Muscle of back (tissue), 11 donors: ENCODE data around the gene LRRC8D. TPM values are rescaled to one million over a fixed set of nuclear protein-coding genes. Genes with fewer than 3 reads are reported as not detected.

Source experiments
- DNase-seq, 3 donors: peaks; one replicate each; pipeline versions ENCODE4 v3.0.0 to v3.0.0-alpha.2; 2013
- polyA plus RNA-seq, 10 donors: library from polyadenylated mRNA; unstranded; fragments of 120-200 nt; gene quantifications; one replicate each; pipeline ENCODE4 v1.2.1, GENCODE V29; 2013; ENCODE audit not compliant: insufficient read length in 10 of 10

LRRC8D gene
- polyA plus RNA-seq, 10 donors, result 6.7 to 9.6 (median 8.1) TPM

GRCh38 chr1:89866568-89866967, 45.7 kb downstream of the LRRC8D start:
- DNase-seq, result no peak

DNA sequence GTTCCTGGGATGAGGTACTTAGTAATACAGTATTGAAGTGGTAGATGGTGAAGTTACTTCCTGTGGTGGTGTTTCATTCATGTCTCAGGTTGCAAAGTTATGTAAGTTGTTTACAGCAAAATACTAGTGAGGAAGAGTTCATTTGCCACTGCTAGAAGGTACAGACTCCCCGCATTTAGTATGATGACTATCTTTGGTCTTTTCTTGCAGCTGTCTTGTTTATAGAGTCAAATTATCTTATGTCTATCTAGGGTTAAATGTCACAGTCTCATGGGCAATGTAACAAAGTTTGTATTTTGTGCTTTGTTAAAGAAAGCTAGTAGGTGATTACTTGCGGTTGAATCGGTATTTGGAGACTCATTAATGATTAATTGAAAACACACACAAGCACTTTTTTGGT, 50.2 kb downstream of the LRRC8D start:
- DNase-seq, result no peak

- no peak for DNase-seq
These were observed 51.1 kb downstream of the LRRC8D start for GRCh38 chr1:89871768-89872473.

- no peak for DNase-seq
These were observed 51.7 kb downstream of the LRRC8D start for GRCh38 chr1:89872567-89872966.

GRCh38 chr1:89873288-89873687, 52.5 kb downstream of the LRRC8D start:
- DNase-seq, result no peak

DNA sequence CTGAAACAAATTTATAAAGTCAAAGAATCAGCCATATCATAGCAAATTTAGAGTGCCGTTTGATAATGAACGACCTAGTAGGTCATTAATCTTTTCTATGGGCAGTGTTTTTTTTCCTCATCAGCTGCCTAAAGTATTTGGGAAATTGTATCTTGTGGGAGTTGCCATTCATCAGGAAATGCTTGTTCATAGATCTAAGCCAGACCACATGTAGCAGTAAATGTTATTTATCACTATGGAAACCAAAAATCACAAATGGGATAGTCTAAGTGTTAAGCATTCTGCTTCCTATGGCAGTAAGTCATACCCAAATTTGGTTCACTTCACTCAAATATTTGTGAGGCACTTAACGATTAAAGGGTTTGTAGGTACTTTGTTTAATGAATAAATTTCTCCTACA, 52.9 kb downstream of the LRRC8D start:
- DNase-seq, result peak; percentile 18 to 59 (median 57)

- DNase-seq, result no peak
These were observed 55.6 kb downstream of the LRRC8D start for GRCh38 chr1:89876463-89876862.

- no peak for DNase-seq
These were observed 56.9 kb downstream of the LRRC8D start for GRCh38 chr1:89877756-89878155.

- no peak for DNase-seq
These were observed 57.4 kb downstream of the LRRC8D start for GRCh38 chr1:89878256-89878655.

- no peak for DNase-seq
These were observed 59.8 kb downstream of the LRRC8D start for GRCh38 chr1:89880679-89881078.

- DNase-seq, result no peak
These were observed 60.7 kb downstream of the LRRC8D start for GRCh38 chr1:89881415-89882058.

DNA sequence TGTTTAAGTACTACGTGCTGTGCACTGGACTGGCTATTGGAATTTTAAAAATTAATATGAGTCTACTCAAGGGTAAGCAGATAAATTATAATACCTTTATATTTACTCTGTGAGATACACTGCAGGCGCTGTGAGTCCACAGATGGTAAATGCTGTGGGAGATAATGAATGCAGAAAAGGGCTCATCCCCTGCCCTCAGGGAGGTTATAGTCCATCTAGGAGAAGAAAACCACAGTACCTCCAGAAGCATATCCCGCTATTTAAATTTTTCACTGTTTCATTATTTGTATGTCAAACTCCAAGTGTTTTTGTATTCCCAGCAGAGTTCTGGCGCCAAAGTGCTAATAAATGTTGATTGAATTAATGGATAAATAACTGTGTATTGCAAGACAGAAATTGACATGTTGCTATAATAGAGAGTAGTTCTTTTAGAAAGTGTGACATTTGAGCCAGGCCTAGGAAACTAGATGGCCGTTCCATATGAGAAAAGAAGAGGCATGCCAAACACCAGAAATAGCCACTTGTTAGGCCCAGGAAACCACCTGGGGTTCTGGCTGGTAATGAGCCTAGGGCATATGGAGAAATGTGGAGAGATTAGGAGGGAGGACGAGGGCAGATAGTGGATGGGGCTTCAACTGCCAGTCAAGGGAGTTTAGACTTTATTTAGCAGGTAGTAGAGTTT, 61.7 kb downstream of the LRRC8D start:
- no peak for DNase-seq

- DNase-seq, result no peak
These were observed 62.2 kb downstream of the LRRC8D start for GRCh38 chr1:89883030-89883379.

GRCh38 chr1:89884718-89885596, 64.1 kb downstream of the LRRC8D start:
- DNase-seq, result no peak

GRCh38 chr1:89887270-89887669, 66.4 kb downstream of the LRRC8D start:
- no peak for DNase-seq

DNA sequence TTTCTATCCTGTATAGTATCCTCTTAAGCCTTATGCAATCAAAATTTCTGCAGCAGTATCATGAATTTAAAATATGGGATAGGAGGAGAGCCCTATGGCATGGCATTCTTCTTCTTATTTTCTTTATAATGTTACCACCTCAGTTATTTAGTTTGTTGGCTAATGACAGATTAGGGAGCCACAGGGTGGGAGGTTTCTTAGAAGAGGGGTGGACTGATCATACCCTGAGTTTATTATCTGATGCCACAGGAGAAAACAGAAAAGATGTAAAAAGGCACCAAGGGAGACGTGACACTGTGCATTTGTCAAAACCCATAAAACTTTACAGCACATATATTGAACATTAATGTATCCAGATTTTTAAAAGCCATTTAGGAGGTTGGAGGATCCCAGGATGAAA, 66.9 kb downstream of the LRRC8D start:
- no peak for DNase-seq

GRCh38 chr1:89888480-89889322, 67.9 kb downstream of the LRRC8D start:
- no peak for DNase-seq

DNA sequence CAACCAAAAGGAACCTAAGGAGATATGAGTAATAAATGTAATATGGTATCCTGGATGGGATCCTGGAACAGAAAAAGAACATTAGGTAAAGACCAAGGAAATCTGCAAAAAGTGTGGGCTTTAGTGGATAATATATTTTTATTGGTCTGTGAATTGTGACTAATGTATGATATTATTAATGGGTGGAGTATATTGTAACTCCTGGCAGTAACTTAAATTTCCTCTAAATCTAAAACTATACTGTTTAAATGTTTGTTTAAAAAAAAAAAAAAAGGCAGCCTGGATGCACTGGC, 68.4 kb downstream of the LRRC8D start:
- DNase-seq, result no peak

DNA sequence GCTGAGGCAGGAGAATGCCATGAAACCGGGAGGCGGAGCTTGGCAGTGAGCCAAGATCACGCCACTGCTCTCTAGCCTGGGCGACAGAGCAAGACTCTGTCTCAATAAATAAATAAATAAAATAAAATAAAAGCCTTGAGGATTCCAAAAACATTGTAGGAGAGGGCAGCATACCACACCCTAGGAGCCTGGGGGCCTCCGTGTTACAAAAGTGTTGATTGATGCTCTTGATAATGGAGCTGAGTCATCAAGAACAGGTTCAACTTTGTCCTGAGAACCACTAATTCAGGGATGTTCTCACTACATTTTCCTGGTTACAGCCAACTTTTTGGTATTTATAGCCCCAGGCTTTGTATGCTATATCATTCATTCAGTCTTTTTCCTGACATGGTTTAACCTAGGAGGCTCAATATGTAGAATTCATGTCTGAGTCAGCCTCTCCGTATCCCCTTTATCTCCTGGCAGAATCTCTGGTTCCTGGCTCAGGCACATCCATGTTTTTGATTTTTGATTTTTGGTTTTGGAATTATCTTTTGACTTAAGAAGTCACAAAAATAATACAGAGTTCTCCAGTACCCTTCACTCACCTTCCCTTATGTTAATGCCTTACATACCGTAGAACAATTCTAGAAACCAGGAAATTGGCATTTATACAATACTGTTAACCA, 69.4 kb downstream of the LRRC8D start:
- DNase-seq, result peak in 1 of 3 donors; percentile 33

GRCh38 chr1:89892816-89893215, 72.0 kb downstream of the LRRC8D start:
- no peak for DNase-seq
